ENCODE data around the gene XRCC1. TPM values are rescaled to one million over a fixed set of nuclear protein-coding genes. Genes with fewer than 3 reads are reported as not detected.

The XRCC1 gene
- total and polyA plus RNA-seq, 9 donors: 16.8 to 39.9 (median 28.4) TPM

DNA sequence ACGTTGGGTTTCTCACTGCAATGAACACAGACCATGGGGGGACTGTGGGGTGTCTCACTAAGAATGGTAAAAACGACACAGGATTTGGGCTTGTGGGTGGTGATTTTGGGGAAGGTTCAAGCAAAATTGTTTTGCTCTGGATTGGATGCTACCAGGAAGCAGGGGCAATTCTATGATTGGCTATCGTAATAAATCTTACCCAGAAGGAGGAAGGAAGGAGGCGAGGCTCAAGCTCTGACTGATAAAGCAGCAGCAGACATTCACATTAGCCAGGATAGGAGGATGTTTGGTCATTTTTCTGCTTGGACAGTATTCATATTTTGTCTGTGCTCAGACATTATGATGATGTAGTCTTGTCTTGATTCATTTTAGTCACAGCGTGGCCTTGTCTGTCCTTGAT is 22.5 kb upstream of the XRCC1 start:
- WGBS, 3 donors: 11 to 22% (median 12%) methylated on average over 5 of the region's 5 CpGs
- no peaks in the 10 kb centered on the region for H3K27me3 ChIP-seq
- no peak overlapping the region for H3K27ac ChIP-seq
- no peaks in the 10 kb centered on the region for H3K36me3 ChIP-seq
- H3K9me3 ChIP-seq: no peaks in the 10 kb centered on the region
- H3K4me3 ChIP-seq: no peak overlapping the region
- peaks cover 10% of the 10 kb centered on the region for H3K4me1 ChIP-seq (ENCODE audit: insufficient read depth)
- no peak for TF ChIP-seq CTCF (IDR thresholded peaks at IDR 0.05)
- no peak for TF ChIP-seq EP300 (IDR thresholded peaks at IDR 0.05)
- no peak for TF ChIP-seq POLR2A (IDR thresholded peaks at IDR 0.05)
- DNase-seq: no peak
- intact Hi-C loops (cut with DNase I): loop anchor here in 1 of 4 donors (5.0 kb wide), 1 partner anchor 66 kb away; the partner anchor contains the start of gene ZNF575

DNA sequence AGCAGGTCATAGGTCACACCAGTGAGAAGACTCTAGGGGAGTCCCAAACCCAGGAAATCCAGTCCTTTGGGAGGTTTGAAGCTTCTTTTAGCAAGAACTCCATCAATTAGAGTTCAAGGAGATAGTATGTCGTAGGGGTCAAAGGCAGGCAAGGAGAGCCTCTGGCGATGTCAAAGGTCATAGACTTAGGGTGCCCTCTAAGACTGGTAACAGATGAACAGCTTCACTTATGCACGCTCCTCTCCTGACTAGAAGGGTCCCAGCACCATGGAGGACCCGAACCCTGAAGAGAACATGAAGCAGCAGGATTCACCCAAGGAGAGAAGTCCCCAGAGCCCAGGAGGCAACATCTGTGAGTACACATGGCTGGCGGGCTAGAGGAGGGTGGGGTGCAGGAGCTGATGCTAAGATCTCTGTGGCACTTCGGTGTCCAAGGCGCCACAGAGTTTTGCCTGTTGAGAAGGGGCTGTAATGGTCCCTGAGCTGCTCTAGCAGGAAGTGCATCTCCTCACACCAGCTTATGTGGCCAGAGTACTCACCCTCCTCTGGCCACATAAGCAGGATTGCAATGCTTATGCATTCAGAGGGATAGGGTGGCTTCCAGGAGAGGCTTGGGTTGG is 21.6 kb upstream of the XRCC1 start:
- no peak for DNase-seq
- TF ChIP-seq POLR2A (IDR thresholded peaks at IDR 0.05) (no peak), EP300 (IDR thresholded peaks at IDR 0.05) (no peak), CTCF (IDR thresholded peaks at IDR 0.05) (no peak)
- H3K4me3 ChIP-seq: peak overlapping the region; percentile 44
- no peaks in the 10 kb centered on the region for H3K36me3 ChIP-seq
- intact Hi-C loops (cut with DNase I): loop anchor here in 1 of 4 donors (5.0 kb wide), 1 partner anchor 65 kb away; the partner anchor contains the start of gene ZNF575
- 17 to 29% (median 18%) methylated on average over 7 of the region's 7 CpGs for WGBS, 3 donors
- no peaks in the 10 kb centered on the region for H3K27me3 ChIP-seq
- H3K27ac ChIP-seq: peak overlapping the region; percentile 91 to 99
- H3K9me3 ChIP-seq: no peaks in the 10 kb centered on the region
- H3K4me1 ChIP-seq (ENCODE audit: insufficient read depth): peaks cover 10% of the 10 kb centered on the region

DNA sequence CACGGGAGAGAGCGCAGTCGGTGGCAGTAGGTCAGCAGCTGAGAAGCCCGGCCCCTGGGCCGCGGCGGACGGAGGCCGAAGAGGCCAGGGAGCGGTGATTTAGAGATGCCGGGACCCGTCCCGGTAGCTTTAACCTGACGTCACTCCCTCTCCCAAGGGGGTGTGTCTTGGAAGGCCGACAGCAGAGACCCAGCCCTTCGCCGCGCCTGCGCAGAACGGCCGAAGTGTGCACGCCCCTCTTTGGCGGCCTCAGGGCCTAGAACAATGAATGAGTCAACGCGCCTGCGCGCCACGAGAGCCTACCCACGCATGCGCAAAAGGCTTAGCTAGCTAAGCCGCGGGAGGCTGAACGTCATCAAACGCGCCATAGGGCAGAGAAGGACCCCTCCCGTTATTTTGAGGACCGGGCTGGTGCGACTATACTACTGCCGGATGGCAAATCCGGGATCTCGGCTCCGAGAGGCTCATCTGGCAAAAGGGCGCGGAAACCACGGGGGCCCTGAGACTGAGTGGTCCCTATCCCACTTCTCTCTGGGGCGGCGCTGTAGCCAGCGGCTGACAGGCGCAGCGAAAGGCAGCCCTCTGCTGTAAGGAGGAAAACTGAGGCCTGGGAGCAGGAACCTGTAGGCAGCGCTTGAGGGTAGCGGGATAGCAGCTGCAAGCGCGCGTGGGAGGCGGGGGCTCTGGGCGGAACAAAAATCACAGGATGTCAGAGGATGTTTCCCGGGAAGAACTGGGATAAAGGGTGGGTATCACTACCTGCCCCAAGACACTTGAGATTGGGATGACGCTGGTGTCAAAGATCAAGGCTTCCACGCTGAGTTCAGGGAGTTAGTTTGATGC is 20.9 kb upstream of the XRCC1 start, which contains the start of the genes IRGQ and ZNF576:
Gene IRGQ (minus strand): TSS at position 136 of the 843 bp plus-strand sequence. CDS start 796 bp downstream, outside the sequence.
Gene ZNF576 (plus strand): TSS at position 597 of the 843 bp plus-strand sequence. CDS start 514 bp downstream, outside the sequence.
- Histone ChIP-seq H3K36me3 (no peaks in the 10 kb centered on the region), H3K27ac (peak within 1 kb of the TSS; percentile 91 to 99), H3K27me3 (no peaks in the 10 kb centered on the region), H3K4me3 (peak within 1 kb of the TSS; percentile 59), H3K9me3 (no peaks in the 10 kb centered on the region), H3K4me1 (ENCODE audit: insufficient read depth) (peaks cover 10% of the 10 kb centered on the region)
- peak; percentile 100 for DNase-seq
- WGBS, 3 donors: 0 to 1% (median 0%) methylated on average over 60 of the region's 60 CpGs
- intact Hi-C loops (cut with DNase I): loop anchor here in 1 of 4 donors (5.0 kb wide), 1 partner anchor 64 kb away; the partner anchor contains the start of gene ZNF575
- TF ChIP-seq CTCF (IDR thresholded peaks at IDR 0.05): peak in 1 of 3 donors; percentile 31
- peak; percentile 46 for TF ChIP-seq POLR2A (IDR thresholded peaks at IDR 0.05)
- peak; percentile 3 for TF ChIP-seq EP300 (IDR thresholded peaks at IDR 0.05)

DNA sequence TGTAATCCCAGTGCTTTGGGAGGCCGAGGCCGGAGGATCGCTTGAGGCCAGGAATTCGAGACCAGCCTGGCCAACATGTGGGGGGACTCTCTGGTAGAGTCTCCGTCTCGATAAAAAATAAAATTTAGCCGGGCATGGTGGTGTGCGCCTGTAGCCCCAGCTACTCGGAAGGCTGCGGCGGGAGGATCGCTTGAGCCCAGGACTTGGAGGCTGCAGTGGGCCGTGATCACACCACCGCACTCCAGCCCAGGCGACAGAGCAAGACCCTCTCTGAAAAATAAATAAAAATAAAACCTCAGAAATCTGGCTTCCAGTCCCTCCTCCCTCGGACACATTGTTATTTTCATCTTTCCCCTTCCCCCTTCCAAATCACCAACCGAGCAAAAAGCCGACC is 20.3 kb upstream of the XRCC1 start:
- H3K9me3 ChIP-seq: no peaks in the 10 kb centered on the region
- TF ChIP-seq POLR2A (IDR thresholded peaks at IDR 0.05): peak; percentile 88
- TF ChIP-seq CTCF (IDR thresholded peaks at IDR 0.05): no peak
- H3K4me3 ChIP-seq: peak overlapping the region; percentile 59
- WGBS, 3 donors: 0 to 1% (median 1%) methylated on average over 18 of the region's 18 CpGs
- H3K36me3 ChIP-seq: no peaks in the 10 kb centered on the region
- no peaks in the 10 kb centered on the region for H3K27me3 ChIP-seq
- peak in 1 of 5 donors; percentile 44 for DNase-seq
- intact Hi-C loops (cut with DNase I): loop anchor here in 1 of 4 donors (5.0 kb wide), 1 partner anchor 63 kb away; the partner anchor contains the start of gene ZNF575
- H3K4me1 ChIP-seq (ENCODE audit: insufficient read depth): peaks cover 10% of the 10 kb centered on the region
- peak overlapping the region; percentile 79 to 99 for H3K27ac ChIP-seq
